ENCODE results near the gene INIP. TPM values are rescaled to one million over a fixed set of nuclear protein-coding genes. Genes with fewer than 3 reads are reported as not detected.
"Not testable (repeated sequence)": the region's sequence is repeated elsewhere in the genome, so short reads cannot be mapped to it uniquely, and the experiment has no call there.

INIP gene
- total RNA-seq, 1 experiment from 2014 or later: 24.5 TPM

GRCh38 chr9:112677040-112677439 lies 40.9 kb downstream of the INIP start:
- Histone ChIP-seq H3K27me3 (ENCODE audit: insufficient read depth, low read length) (no peaks in the 10 kb centered on the region), H2BK12ac (ENCODE audit: insufficient read length, low read depth, low read length) (no peak overlapping the region), H3K4me2 (ENCODE audit: insufficient read depth, insufficient read length, low read length) (no peak overlapping the region), H3K9ac (ENCODE audit: extremely low read depth, insufficient read length, low read length) (no peak overlapping the region), H2BK120ac (ENCODE audit: low read depth, low read length, poor library complexity, severe bottlenecking) (no peak overlapping the region), H2BK15ac (ENCODE audit: low read depth, low read length) (no peak overlapping the region), H3K18ac (ENCODE audit: insufficient read length, low read depth, low read length) (no peak overlapping the region), H2AFZ (ENCODE audit: low read length) (no peak overlapping the region), H3K4ac (ENCODE audit: low read depth, low read length) (no peak overlapping the region), H2BK20ac (ENCODE audit: low read depth, low read length, poor library complexity, severe bottlenecking) (no peak overlapping the region), H3K23ac (ENCODE audit: insufficient read length, low read depth, low read length) (no peak overlapping the region), H2BK5ac (ENCODE audit: insufficient read length, low read length) (no peak overlapping the region), H4K8ac (replicated peaks; ENCODE audit: insufficient read length, low read depth, low read length) (no peak overlapping the region), H2AK5ac (ENCODE audit: insufficient read length, low read length) (no peak overlapping the region), H3K23me2 (ENCODE audit: insufficient read length, low read depth, low read length, poor library complexity, severe bottlenecking) (no peaks in the 10 kb centered on the region), H3K27ac (ENCODE audit: insufficient read length, low read depth, low read length) (no peak overlapping the region), H4K91ac (ENCODE audit: insufficient read length, low read depth, low read length) (no peak overlapping the region), H3K79me2 (ENCODE audit: insufficient read depth, low read length) (no peaks in the 10 kb centered on the region), H4K20me1 (ENCODE audit: control insufficient read depth, insufficient read depth, insufficient read length) (no peaks in the 10 kb centered on the region), H4K5ac (ENCODE audit: insufficient read length, low read depth, low read length) (no peak overlapping the region), H3K79me1 (ENCODE audit: insufficient read depth, low read depth, low read length, poor library complexity, severe bottlenecking) (no peaks in the 10 kb centered on the region), H3K4me1 (ENCODE audit: insufficient read depth, low read length) (peaks cover 5% of the 10 kb centered on the region; the same call in 1 of the 2 replicates), H3T11ph (ENCODE audit: low read length) (no peak overlapping the region), H3K9me3 (ENCODE audit: control insufficient read depth, low read depth, low read length) (no peaks in the 10 kb centered on the region), H3K56ac (ENCODE audit: insufficient read length, low read depth, low read length) (no peak overlapping the region), H3K14ac (ENCODE audit: insufficient read depth, low read length) (no peak overlapping the region)
- H3K4me1 Mint-ChIP-seq: peaks cover 6 to 10% of the 10 kb centered on the region in 2 experiments
- no peak for TF ChIP-seq CTCF (conservative IDR thresholded peaks at IDR 0.05)
- peaks cover 9 to 17% (median 9%) of the 10 kb centered on the region in 3 experiments for H3K36me3 Mint-ChIP-seq (ENCODE audit: insufficient read depth in 1 of 3, low read depth in 3 of 3)
- no peaks in the 10 kb centered on the region; the same call in 1 of the 2 replicates for H3K27me3 Mint-ChIP-seq (ENCODE audit: low read depth)
- no peak overlapping the region for H3K27ac Mint-ChIP-seq
- no peak for DNase-seq
- peaks cover 14 to 18% of the 10 kb centered on the region in 2 experiments for H3K9me3 Mint-ChIP-seq
- no peak overlapping the region for H3K4me3 Mint-ChIP-seq

- H3K79me1 ChIP-seq (ENCODE audit: insufficient read depth, low read depth, low read length, poor library complexity, severe bottlenecking); H3K4me1 Mint-ChIP-seq; H3K23ac ChIP-seq (ENCODE audit: insufficient read length, low read depth, low read length); H4K5ac ChIP-seq (ENCODE audit: insufficient read length, low read depth, low read length); H2BK20ac ChIP-seq (ENCODE audit: low read depth, low read length, poor library complexity, severe bottlenecking); H3K4me3 Mint-ChIP-seq; H2BK120ac ChIP-seq (ENCODE audit: low read depth, low read length, poor library complexity, severe bottlenecking); H3K27me3 ChIP-seq (ENCODE audit: insufficient read depth, low read length); H3K56ac ChIP-seq (ENCODE audit: insufficient read length, low read depth, low read length); H2AFZ ChIP-seq (ENCODE audit: low read length); H3K27me3 Mint-ChIP-seq (ENCODE audit: low read depth); H3K14ac ChIP-seq (ENCODE audit: insufficient read depth, low read length); H3K27ac Mint-ChIP-seq; H4K91ac ChIP-seq (ENCODE audit: insufficient read length, low read depth, low read length); H2BK5ac ChIP-seq (ENCODE audit: insufficient read length, low read length); H4K20me1 ChIP-seq (ENCODE audit: control insufficient read depth, insufficient read depth, insufficient read length); H3K23me2 ChIP-seq (ENCODE audit: insufficient read length, low read depth, low read length, poor library complexity, severe bottlenecking); H2BK12ac ChIP-seq (ENCODE audit: insufficient read length, low read depth, low read length); DNase-seq; H3K9me3 ChIP-seq (ENCODE audit: control insufficient read depth, low read depth, low read length); H2BK15ac ChIP-seq (ENCODE audit: low read depth, low read length); H3K4me2 ChIP-seq (ENCODE audit: insufficient read depth, insufficient read length, low read length); H3T11ph ChIP-seq (ENCODE audit: low read length); H3K27ac ChIP-seq (ENCODE audit: insufficient read length, low read depth, low read length); H3K4ac ChIP-seq (ENCODE audit: low read depth, low read length); H3K18ac ChIP-seq (ENCODE audit: insufficient read length, low read depth, low read length); H3K9ac ChIP-seq (ENCODE audit: extremely low read depth, insufficient read length, low read length); H3K4me1 ChIP-seq (ENCODE audit: insufficient read depth, low read length); H4K8ac ChIP-seq (replicated peaks; ENCODE audit: insufficient read length, low read depth, low read length); H2AK5ac ChIP-seq (ENCODE audit: insufficient read length, low read length); H3K79me2 ChIP-seq (ENCODE audit: insufficient read depth, low read length): not testable (repeated sequence)
- H3K36me3 Mint-ChIP-seq (ENCODE audit: insufficient read depth in 1 of 3, low read depth in 3 of 3): peaks cover 8 to 29% (median 9%) of the 10 kb centered on the region in 3 experiments
- WGBS (ENCODE audit: extremely low coverage, insufficient read length, low lambda C conversion rate): no CpG with 5 or more reads among the region's 4 CpGs
- peaks cover 10 to 13% of the 10 kb centered on the region in 2 experiments for H3K9me3 Mint-ChIP-seq
These were observed 44.7 kb downstream of the INIP start for GRCh38 chr9:112673221-112673620.

Data from H9 (cell line).